ENCODE measurements around the gene TSPY4.
"Not testable (repeated sequence)": the region's sequence is repeated elsewhere in the genome, so short reads cannot be mapped to it uniquely, and the experiment has no call there.

TSPY4 gene

GRCh38 chrY:9337164-9337563 lies at the start of gene TSPY4:
TSPY4 (plus strand) TSS chrY:9337464; CDS start chrY:9337510, 46 bp downstream.
- not testable (repeated sequence) for FAIRE-seq

GRCh38 chrY:9320996-9321395 lies 16.3 kb upstream of the TSPY4 start:
- DNase-seq (ENCODE audit: insufficient read length, low spot score) (no peak), FAIRE-seq (no peak)

More at GRCh38 chrY:9337164-9337563, at the start of gene TSPY4:
- not testable (repeated sequence) for DNase-seq (ENCODE audit: insufficient read length, low spot score)

- DNase-seq (ENCODE audit: insufficient read length, low spot score); FAIRE-seq: not testable (repeated sequence)
Observed at GRCh38 chrY:9357497-9357896, 20.2 kb downstream of the TSPY4 start, which contains the start of gene TSPY8. TSPY8 (plus strand) TSS chrY:9357797; CDS start chrY:9357843, 46 bp downstream.
